Prostate gland (tissue), 2 donors: ENCODE measurements around the gene LMO2. TPM values are rescaled to one million over a fixed set of nuclear protein-coding genes. Genes with fewer than 3 reads are reported as not detected.
"Not testable (repeated sequence)": the region's sequence is repeated elsewhere in the genome, so short reads cannot be mapped to it uniquely, and the experiment has no call there.

ENCODE experiments used
- DNase-seq: peaks from one replicate; pipeline ENCODE4 v3.0.0-alpha.2; 2019; ENCODE audit warnings: low spot score
- H3K27ac ChIP-seq, 2 donors: fragments of 200-600 bp; sonication (generic); 2 replicates each; pipeline ENCODE4 v1.5.1; 2017 to 2019
- H3K27me3 ChIP-seq: fragments of 200-600 bp; sonication (generic); replicated peaks from 2 replicates; pipeline ENCODE4 v1.5.1; 2019; ENCODE audit not compliant: insufficient read depth
- H3K36me3 ChIP-seq, 2 donors: fragments of 200-600 bp; sonication (generic); 1 replicate in 1 of 2; 2 replicates in 1 of 2; pipeline versions ENCODE4 v1.5.1 to v1.8.1; 2017 to 2019
- H3K4me1 ChIP-seq: fragments of 200-600 bp; sonication (generic); replicated peaks from 2 replicates; pipeline ENCODE4 v1.5.1; 2019
- H3K4me3 ChIP-seq, 2 donors: fragments of 200-600 bp; sonication (generic); 2 replicates each; pipeline ENCODE4 v1.5.1; 2017 to 2019
- H3K9me3 ChIP-seq: fragments of 200-600 bp; sonication (generic); 2 replicates; pipeline ENCODE4 v1.5.1; 2017
- POLR2A ChIP-seq: fragments of 450-650 bp; IDR thresholded peaks from one replicate; pipeline ENCODE4 v1.6.1; 2016; ENCODE audit warnings: antibody characterized with exemption, mild to moderate bottlenecking
- POLR2AphosphoS5 ChIP-seq: sonication (generic); formaldehyde crosslinking; IDR thresholded peaks from one replicate; pipeline ENCODE4 v1.6.1; 2017; ENCODE audit warnings: antibody characterized with exemption
- WGBS: methylation state at CpG from one replicate; pipeline ENCODE4 v1.1.5; 2018; 5-methylcytosine and 5-hydroxymethylcytosine counted together
- intact Hi-C: fragments of 100-400 bp; cut with DNase I; formaldehyde crosslinking; loops from one replicate; pipeline ENCODE4 v1.14.2; 2022
- total RNA-seq, 2 donors: library from RNA; depleted of rRNA; stranded (reverse); fragments of >200 nt; gene quantifications; one replicate each; pipeline ENCODE4 v1.1.0, GENCODE V29; 2016
- TF ChIP-seq, protein P1 (sequence below), 4 experiments: fragments of 200-600 bp in 2 of 4; fragments of 450-650 bp in 2 of 4; sonication (generic) in 2 of 4; IDR thresholded peaks; 1 replicate in 3 of 4; 2 replicates in 1 of 4; pipeline ENCODE4 v1.5.1; 2016 to 2019; ENCODE audit warnings: antibody characterized with exemption in 4 of 4, mild to moderate bottlenecking in 2 of 4, moderate library complexity in 2 of 4

The LMO2 gene
- total RNA-seq, 2 donors from 2014 or later, result 11.4 to 25.0 TPM

DNA sequence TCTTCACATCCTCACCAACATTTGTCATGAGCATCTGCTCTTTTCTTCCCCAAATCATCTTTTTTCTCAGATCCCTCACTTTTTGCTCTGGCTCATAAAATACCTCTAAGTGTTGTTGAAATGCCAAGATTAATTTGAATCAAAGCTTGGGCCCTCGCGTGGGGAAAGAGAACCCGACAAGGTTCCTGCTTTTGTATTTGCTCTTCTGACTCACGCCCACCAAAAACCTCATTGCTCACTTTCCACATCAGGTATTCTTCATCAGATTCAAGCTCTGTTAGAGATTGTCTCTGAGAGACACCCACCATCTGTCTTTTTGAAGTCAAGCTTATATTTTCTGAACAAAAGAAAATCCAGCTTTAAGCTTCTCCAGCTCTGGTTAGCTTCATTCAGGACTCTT lies 64.7 kb downstream of the LMO2 start:
- whole genome bisulfite sequencing, result 98% methylated on average over 4 of the region's 4 CpGs
- no peak overlapping the region for H3K27ac ChIP-seq
- TF ChIP-seq POLR2AphosphoS5 (no peak), POLR2A (no peak)
- TF ChIP-seq, protein P1, sequence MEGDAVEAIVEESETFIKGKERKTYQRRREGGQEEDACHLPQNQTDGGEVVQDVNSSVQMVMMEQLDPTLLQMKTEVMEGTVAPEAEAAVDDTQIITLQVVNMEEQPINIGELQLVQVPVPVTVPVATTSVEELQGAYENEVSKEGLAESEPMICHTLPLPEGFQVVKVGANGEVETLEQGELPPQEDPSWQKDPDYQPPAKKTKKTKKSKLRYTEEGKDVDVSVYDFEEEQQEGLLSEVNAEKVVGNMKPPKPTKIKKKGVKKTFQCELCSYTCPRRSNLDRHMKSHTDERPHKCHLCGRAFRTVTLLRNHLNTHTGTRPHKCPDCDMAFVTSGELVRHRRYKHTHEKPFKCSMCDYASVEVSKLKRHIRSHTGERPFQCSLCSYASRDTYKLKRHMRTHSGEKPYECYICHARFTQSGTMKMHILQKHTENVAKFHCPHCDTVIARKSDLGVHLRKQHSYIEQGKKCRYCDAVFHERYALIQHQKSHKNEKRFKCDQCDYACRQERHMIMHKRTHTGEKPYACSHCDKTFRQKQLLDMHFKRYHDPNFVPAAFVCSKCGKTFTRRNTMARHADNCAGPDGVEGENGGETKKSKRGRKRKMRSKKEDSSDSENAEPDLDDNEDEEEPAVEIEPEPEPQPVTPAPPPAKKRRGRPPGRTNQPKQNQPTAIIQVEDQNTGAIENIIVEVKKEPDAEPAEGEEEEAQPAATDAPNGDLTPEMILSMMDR (IDR thresholded peaks at IDR 0.05), result no peak
- intact Hi-C loops, result loop anchor here (5.0 kb wide), 1 partner anchor 465 kb away; no protein-coding TSS in a partner anchor
- peaks cover 5% of the 10 kb centered on the region for H3K27me3 ChIP-seq
- H3K4me3 ChIP-seq, result no peak overlapping the region
- H3K36me3 ChIP-seq, result no peaks in the 10 kb centered on the region
- peaks cover 6% of the 10 kb centered on the region for H3K4me1 ChIP-seq
- no peaks in the 10 kb centered on the region for H3K9me3 ChIP-seq
- no peak for DNase-seq

DNA sequence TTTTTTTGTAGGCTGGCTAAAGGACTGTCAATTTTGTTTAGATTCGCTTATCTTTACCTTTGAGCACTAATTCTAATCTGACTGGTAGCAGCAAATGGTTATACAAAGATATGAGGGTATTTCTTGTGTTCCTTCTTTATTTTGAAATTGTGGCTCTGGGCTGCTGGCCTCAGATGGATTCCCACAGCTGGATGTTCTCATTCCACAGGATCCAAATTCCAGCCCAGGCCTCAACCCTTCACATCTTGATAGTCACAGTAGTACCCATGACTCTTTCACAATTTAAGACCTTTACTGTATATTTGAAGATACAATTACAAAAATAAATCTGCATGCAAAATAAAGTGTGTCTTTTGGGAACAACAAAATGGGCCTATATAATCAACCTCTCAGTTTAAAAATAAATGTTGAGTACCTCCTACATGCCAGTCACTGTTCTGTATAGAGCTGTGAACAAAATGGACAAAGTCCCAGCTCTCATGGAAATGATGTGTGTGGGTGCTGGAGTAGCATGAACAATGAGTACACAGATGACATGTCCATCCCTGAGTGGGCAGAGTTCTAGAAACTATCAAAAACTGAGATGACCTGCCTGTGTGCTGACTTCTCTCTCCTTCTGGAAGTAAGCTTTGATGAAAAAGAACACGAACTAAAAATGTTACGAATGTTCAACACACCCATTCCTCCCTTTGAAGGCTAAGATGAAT lies 65.9 kb downstream of the LMO2 start:
- H3K27me3 ChIP-seq, result peaks cover 5% of the 10 kb centered on the region
- no peak for DNase-seq
- H3K9me3 ChIP-seq, result no peaks in the 10 kb centered on the region
- H3K27ac ChIP-seq, result no peak overlapping the region
- H3K36me3 ChIP-seq, result no peaks in the 10 kb centered on the region
- no peak overlapping the region for H3K4me3 ChIP-seq
- WGBS, result 92% methylated on average over 3 of the region's 3 CpGs
- intact Hi-C loops, result loop anchor here (5.0 kb wide), 1 partner anchor 464 kb away; no protein-coding TSS in a partner anchor
- TF ChIP-seq, protein P1 (IDR thresholded peaks at IDR 0.05), result no peak
- no peak for TF ChIP-seq POLR2A
- no peak for TF ChIP-seq POLR2AphosphoS5
- peaks cover 6% of the 10 kb centered on the region for H3K4me1 ChIP-seq

DNA sequence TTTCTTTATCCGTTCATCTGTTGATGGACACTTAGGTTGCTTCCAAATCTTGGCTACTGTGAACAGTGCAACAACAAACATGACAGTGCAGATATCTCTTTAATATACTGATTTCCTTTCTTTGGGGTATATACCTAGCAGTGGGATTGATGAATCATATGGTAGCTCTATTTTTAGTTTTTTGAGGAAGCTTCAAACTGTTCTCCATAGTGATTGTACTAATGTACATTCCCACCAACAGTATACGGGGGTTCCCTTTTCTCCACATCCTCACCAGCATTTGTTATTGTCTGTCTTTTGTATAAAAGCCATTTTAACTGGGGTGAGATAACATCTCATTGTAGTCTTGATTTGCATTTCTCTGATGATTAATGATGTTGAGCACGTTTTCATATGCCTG lies 68.9 kb downstream of the LMO2 start:
- H3K27ac ChIP-seq, intact Hi-C loops, H3K36me3 ChIP-seq, H3K4me1 ChIP-seq, DNase-seq, H3K27me3 ChIP-seq, H3K4me3 ChIP-seq, H3K9me3 ChIP-seq: not testable (repeated sequence)
- WGBS, result 45% methylated on average over 3 of the region's 3 CpGs

DNA sequence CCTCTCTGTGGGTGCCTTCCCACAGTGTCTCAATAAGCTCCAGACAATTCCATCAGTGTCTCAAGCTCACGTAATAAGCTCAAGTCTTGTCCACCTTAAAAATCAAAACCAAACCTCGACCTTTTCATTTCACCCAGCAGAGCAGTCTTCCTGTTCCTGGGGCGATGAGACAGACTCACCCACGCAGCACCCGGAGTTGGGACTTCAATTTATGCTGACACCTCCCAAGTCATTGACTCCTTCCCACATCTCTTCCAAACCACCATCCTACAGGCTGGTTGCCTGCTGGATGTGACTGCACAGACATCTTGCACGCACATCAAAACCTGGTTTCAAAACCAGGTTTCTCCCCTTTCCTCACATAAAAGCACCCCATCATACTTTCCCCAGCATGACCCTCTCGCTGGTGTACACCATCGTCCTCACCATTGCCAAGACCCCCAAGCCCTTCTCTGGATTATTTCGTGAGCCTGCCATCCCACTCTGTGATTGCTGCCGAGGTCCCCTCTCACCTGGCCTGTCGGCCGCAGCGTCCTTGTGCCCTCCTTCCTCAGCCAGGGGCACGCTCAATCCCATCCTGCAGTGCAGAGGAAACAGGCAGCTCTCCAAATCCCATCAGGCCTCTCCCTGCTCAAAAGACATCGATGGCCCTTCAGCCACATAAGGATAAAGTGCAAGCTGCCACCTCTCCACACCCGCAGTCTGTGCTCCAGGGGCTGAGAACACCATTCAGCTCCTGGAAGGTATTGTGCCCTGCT lies 72.4 kb downstream of the LMO2 start:
- intact Hi-C loops, result no loop called here
- H3K27ac ChIP-seq, result no peak overlapping the region
- TF ChIP-seq, protein P1 (IDR thresholded peaks at IDR 0.05), result no peak
- TF ChIP-seq POLR2AphosphoS5 (no peak), POLR2A (no peak)
- no peak overlapping the region for H3K4me3 ChIP-seq
- 66% methylated on average over 16 of the region's 16 CpGs for WGBS
- no peaks in the 10 kb centered on the region for H3K27me3 ChIP-seq
- H3K4me1 ChIP-seq, result no peaks in the 10 kb centered on the region
- no peak for DNase-seq
- no peaks in the 10 kb centered on the region for H3K9me3 ChIP-seq
- H3K36me3 ChIP-seq, result no peaks in the 10 kb centered on the region

Other genes starting within 250 kb of the LMO2 start
- not detected for gene C11orf91, start 191.2 kb downstream of the LMO2 start, total RNA-seq
- gene CD59, start 155.7 kb downstream of the LMO2 start, total RNA-seq, result 100 to 1,000 TPM; 205 to 274 TPM
- gene FBXO3, start 117.6 kb downstream of the LMO2 start, total RNA-seq, result 10 to 100 TPM; 24.5 to 45.0 TPM
- gene CAPRIN1, start 159.7 kb upstream of the LMO2 start, total RNA-seq, result 100 to 1,000 TPM; 145 to 199 TPM
- gene NAT10, start 213.6 kb upstream of the LMO2 start, total RNA-seq, result 10 to 100 TPM; 21.9 to 34.7 TPM